Suprapubic skin (tissue), 4 donors: ENCODE data around the gene ZNF774. TPM values are rescaled to one million over a fixed set of nuclear protein-coding genes. Genes with fewer than 3 reads are reported as not detected.

ENCODE experiments used
- DNase-seq, 2 donors: peaks; one replicate each; pipeline ENCODE4 v3.0.0-alpha.2; 2019; ENCODE audit warnings: low spot score in 2 of 2
- H3K27ac ChIP-seq: fragments of 200-600 bp; sonication (generic); one replicate; pipeline ENCODE4 v1.5.1; 2019
- H3K27me3 ChIP-seq: fragments of 200-600 bp; sonication (generic); one replicate; pipeline ENCODE4 v1.5.1; 2019
- H3K36me3 ChIP-seq: fragments of 200-600 bp; sonication (generic); one replicate; pipeline ENCODE4 v1.5.1; 2019
- H3K4me1 ChIP-seq: fragments of 200-600 bp; sonication (generic); one replicate; pipeline ENCODE4 v1.5.1; 2019
- H3K4me3 ChIP-seq: fragments of 200-600 bp; sonication (generic); one replicate; pipeline ENCODE4 v1.5.1; 2019; ENCODE audit warnings: mild to moderate bottlenecking
- H3K9me3 ChIP-seq: fragments of 200-600 bp; sonication (generic); one replicate; pipeline ENCODE4 v1.5.1; 2019
- CTCF ChIP-seq, 2 donors: fragments of 200-600 bp in 1 of 2; fragments of 450-650 bp in 1 of 2; sonication (generic) in 1 of 2; IDR thresholded peaks; one replicate each; pipeline ENCODE4 v1.5.1; 2016 to 2019; ENCODE audit warnings: antibody characterized with exemption in 2 of 2, mild to moderate bottlenecking in 1 of 2, moderate library complexity in 1 of 2
- EP300 ChIP-seq: sonication (generic); formaldehyde crosslinking; IDR thresholded peaks from one replicate; pipeline ENCODE4 v1.6.1; 2017; ENCODE audit warnings: antibody characterized with exemption
- POLR2A ChIP-seq, 2 donors: fragments of 450-650 bp; IDR thresholded peaks; one replicate each; pipeline ENCODE4 v1.6.1; 2017; ENCODE audit warnings: antibody characterized with exemption in 2 of 2, mild to moderate bottlenecking in 2 of 2, moderate library complexity in 2 of 2
- POLR2AphosphoS5 ChIP-seq, 3 donors: sonication (generic); formaldehyde crosslinking; IDR thresholded peaks; one replicate each; pipeline ENCODE4 v1.6.1; 2017; ENCODE audit warnings: antibody characterized with exemption in 3 of 3
- WGBS: methylation state at CpG from one replicate; pipeline ENCODE4 v1.1.5; 2018; 5-methylcytosine and 5-hydroxymethylcytosine counted together
- total RNA-seq, 4 donors: library from RNA; depleted of rRNA; stranded (reverse); fragments of >200 nt; gene quantifications; one replicate each; pipeline ENCODE4 v1.1.0, GENCODE V29; 2016

ZNF774 gene
- total RNA-seq, 4 donors from 2014 or later, result 1.4 to 7.2 (median 3.2) TPM

GRCh38 chr15:90351479-90352106 is 491 bp upstream of the ZNF774 start:
- Histone ChIP-seq H3K4me3 (peak overlapping the region; percentile 64), H3K9me3 (no peaks in the 10 kb centered on the region), H3K27me3 (no peaks in the 10 kb centered on the region), H3K27ac (no peak overlapping the region), H3K4me1 (peaks cover 5% of the 10 kb centered on the region), H3K36me3 (no peaks in the 10 kb centered on the region)
- TF ChIP-seq POLR2A (IDR thresholded peaks at IDR 0.05) (no peak), EP300 (no peak), POLR2AphosphoS5 (IDR thresholded peaks at IDR 0.05) (no peak)
- WGBS, result 68% methylated on average over 11 of the region's 25 CpGs
- no peak for DNase-seq

- 87% methylated on average over 2 of the region's 2 CpGs for WGBS
- H3K9me3 ChIP-seq, result no peaks in the 10 kb centered on the region
- no peak for DNase-seq
- H3K27ac ChIP-seq, result no peak overlapping the region
- H3K36me3 ChIP-seq, result peaks cover 4% of the 10 kb centered on the region
- no peak overlapping the region for H3K4me3 ChIP-seq
- H3K4me1 ChIP-seq, result peaks cover 5% of the 10 kb centered on the region
- no peaks in the 10 kb centered on the region for H3K27me3 ChIP-seq
- TF ChIP-seq POLR2AphosphoS5 (IDR thresholded peaks at IDR 0.05) (no peak), POLR2A (IDR thresholded peaks at IDR 0.05) (no peak), CTCF (IDR thresholded peaks at IDR 0.05) (no peak), EP300 (no peak)
These were observed 2.9 kb downstream of the ZNF774 start for GRCh38 chr15:90354986-90355385.

- Histone ChIP-seq H3K27ac (no peak overlapping the region), H3K4me3 (no peak overlapping the region), H3K4me1 (peaks cover 20% of the 10 kb centered on the region), H3K27me3 (no peaks in the 10 kb centered on the region), H3K9me3 (no peaks in the 10 kb centered on the region), H3K36me3 (peaks cover 10% of the 10 kb centered on the region)
- TF ChIP-seq CTCF (IDR thresholded peaks at IDR 0.05) (no peak), POLR2A (IDR thresholded peaks at IDR 0.05) (no peak), EP300 (no peak), POLR2AphosphoS5 (IDR thresholded peaks at IDR 0.05) (no peak)
- 86% methylated on average over 8 of the region's 8 CpGs for WGBS
- no peak for DNase-seq
These were observed 6.3 kb downstream of the ZNF774 start for GRCh38 chr15:90358124-90359033.

GRCh38 chr15:90360746-90361145 is 8.7 kb downstream of the ZNF774 start:
- WGBS, result 89% methylated on average over 14 of the region's 14 CpGs
- TF ChIP-seq EP300 (no peak), POLR2AphosphoS5 (IDR thresholded peaks at IDR 0.05) (no peak), CTCF (IDR thresholded peaks at IDR 0.05) (no peak), POLR2A (IDR thresholded peaks at IDR 0.05) (no peak)
- Histone ChIP-seq H3K9me3 (no peaks in the 10 kb centered on the region), H3K4me1 (peaks cover 31% of the 10 kb centered on the region), H3K4me3 (no peak overlapping the region), H3K27me3 (no peaks in the 10 kb centered on the region), H3K36me3 (peaks cover 10% of the 10 kb centered on the region), H3K27ac (no peak overlapping the region)
- no peak for DNase-seq

- TF ChIP-seq POLR2AphosphoS5 (IDR thresholded peaks at IDR 0.05) (peak in 1 of 3 donors; percentile 9), POLR2A (IDR thresholded peaks at IDR 0.05) (no peak), EP300 (no peak)
- peak overlapping the region; percentile 85 for H3K27ac ChIP-seq
These were observed 10.8 kb downstream of the ZNF774 start for GRCh38 chr15:90362936-90363212.

GRCh38 chr15:90364251-90364650 is 12.2 kb downstream of the ZNF774 start:
- Histone ChIP-seq H3K27me3 (no peaks in the 10 kb centered on the region), H3K4me1 (peaks cover 35% of the 10 kb centered on the region), H3K27ac (peak overlapping the region; percentile 85), H3K36me3 (peaks cover 10% of the 10 kb centered on the region), H3K9me3 (no peaks in the 10 kb centered on the region), H3K4me3 (no peak overlapping the region)
- no peak for DNase-seq
- WGBS, result 56% methylated on average over 4 of the region's 4 CpGs
- TF ChIP-seq CTCF (IDR thresholded peaks at IDR 0.05) (no peak), EP300 (no peak), POLR2AphosphoS5 (IDR thresholded peaks at IDR 0.05) (no peak), POLR2A (IDR thresholded peaks at IDR 0.05) (no peak)

More at GRCh38 chr15:90362936-90363212, 10.8 kb downstream of the ZNF774 start:
- DNase-seq, result no peak
- Histone ChIP-seq H3K36me3 (peaks cover 10% of the 10 kb centered on the region), H3K4me3 (no peak overlapping the region), H3K27me3 (no peaks in the 10 kb centered on the region), H3K4me1 (peaks cover 35% of the 10 kb centered on the region), H3K9me3 (no peaks in the 10 kb centered on the region)
- 9% methylated on average over 2 of the region's 2 CpGs for WGBS
